Measurements from ENCODE around the gene ATP1A1.

Gene ATP1A1

DNA sequence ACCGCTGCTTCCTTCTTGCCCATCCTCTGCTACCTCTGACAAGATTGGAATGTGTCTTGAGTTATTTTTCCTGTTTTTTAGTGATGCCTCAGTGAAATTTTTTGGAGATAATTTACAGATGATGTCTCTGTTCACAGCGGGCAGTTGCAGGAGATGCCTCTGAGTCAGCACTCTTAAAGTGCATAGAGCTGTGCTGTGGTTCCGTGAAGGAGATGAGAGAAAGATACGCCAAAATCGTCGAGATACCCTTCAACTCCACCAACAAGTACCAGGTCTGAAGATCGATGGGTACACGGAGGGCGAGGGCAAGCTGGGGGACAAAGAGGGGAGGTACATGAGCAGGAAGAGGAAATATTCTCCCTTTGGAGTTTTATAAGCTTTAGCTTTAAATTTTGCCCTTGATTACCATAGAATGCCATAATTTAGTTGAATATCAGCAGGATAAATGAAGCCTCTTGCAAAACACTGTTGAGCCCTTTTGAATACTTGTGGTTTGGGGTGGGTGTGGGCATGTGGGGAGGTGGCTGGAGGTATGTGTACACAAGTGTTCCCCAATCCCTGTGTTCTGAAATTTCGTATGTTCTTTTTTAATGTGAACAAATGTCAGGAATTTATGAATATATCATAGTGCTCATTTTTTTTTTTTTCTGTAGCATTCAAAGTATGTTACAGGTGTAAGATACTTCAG lies 19.8 kb downstream of the ATP1A1 start (continued):
- TF ChIP-seq, protein P1, sequence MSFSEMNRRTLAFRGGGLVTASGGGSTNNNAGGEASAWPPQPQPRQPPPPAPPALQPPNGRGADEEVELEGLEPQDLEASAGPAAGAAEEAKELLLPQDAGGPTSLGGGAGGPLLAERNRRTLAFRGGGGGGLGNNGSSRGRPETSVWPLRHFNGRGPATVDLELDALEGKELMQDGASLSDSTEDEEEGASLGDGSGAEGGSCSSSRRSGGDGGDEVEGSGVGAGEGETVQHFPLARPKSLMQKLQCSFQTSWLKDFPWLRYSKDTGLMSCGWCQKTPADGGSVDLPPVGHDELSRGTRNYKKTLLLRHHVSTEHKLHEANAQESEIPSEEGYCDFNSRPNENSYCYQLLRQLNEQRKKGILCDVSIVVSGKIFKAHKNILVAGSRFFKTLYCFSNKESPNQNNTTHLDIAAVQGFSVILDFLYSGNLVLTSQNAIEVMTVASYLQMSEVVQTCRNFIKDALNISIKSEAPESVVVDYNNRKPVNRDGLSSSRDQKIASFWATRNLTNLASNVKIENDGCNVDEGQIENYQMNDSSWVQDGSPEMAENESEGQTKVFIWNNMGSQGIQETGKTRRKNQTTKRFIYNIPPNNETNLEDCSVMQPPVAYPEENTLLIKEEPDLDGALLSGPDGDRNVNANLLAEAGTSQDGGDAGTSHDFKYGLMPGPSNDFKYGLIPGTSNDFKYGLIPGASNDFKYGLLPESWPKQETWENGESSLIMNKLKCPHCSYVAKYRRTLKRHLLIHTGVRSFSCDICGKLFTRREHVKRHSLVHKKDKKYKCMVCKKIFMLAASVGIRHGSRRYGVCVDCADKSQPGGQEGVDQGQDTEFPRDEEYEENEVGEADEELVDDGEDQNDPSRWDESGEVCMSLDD (tag by site-specific recombination; IDR thresholded peaks at IDR 0.05), result no peak
- TF ChIP-seq, protein P2, sequence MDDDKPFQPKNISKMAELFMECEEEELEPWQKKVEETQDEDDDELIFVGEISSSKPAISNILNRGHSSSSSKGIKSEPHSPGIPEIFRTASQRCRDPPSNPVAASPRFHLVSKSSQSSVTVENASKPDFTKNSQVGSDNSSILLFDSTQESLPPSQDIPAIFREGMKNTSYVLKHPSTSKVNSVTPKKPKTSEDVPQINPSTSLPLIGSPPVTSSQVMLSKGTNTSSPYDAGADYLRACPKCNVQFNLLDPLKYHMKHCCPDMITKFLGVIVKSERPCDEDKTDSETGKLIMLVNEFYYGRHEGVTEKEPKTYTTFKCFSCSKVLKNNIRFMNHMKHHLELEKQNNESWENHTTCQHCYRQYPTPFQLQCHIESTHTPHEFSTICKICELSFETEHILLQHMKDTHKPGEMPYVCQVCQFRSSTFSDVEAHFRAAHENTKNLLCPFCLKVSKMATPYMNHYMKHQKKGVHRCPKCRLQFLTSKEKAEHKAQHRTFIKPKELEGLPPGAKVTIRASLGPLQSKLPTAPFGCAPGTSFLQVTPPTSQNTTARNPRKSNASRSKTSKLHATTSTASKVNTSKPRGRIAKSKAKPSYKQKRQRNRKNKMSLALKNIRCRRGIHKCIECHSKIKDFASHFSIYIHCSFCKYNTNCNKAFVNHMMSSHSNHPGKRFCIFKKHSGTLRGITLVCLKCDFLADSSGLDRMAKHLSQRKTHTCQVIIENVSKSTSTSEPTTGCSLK (tag by site-specific recombination; IDR thresholded peaks at IDR 0.05), result no peak
- TF ChIP-seq, protein P3, sequence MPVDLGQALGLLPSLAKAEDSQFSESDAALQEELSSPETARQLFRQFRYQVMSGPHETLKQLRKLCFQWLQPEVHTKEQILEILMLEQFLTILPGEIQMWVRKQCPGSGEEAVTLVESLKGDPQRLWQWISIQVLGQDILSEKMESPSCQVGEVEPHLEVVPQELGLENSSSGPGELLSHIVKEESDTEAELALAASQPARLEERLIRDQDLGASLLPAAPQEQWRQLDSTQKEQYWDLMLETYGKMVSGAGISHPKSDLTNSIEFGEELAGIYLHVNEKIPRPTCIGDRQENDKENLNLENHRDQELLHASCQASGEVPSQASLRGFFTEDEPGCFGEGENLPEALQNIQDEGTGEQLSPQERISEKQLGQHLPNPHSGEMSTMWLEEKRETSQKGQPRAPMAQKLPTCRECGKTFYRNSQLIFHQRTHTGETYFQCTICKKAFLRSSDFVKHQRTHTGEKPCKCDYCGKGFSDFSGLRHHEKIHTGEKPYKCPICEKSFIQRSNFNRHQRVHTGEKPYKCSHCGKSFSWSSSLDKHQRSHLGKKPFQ (tag by site-specific recombination; IDR thresholded peaks at IDR 0.05), result no peak
- TF ChIP-seq, protein P4, sequence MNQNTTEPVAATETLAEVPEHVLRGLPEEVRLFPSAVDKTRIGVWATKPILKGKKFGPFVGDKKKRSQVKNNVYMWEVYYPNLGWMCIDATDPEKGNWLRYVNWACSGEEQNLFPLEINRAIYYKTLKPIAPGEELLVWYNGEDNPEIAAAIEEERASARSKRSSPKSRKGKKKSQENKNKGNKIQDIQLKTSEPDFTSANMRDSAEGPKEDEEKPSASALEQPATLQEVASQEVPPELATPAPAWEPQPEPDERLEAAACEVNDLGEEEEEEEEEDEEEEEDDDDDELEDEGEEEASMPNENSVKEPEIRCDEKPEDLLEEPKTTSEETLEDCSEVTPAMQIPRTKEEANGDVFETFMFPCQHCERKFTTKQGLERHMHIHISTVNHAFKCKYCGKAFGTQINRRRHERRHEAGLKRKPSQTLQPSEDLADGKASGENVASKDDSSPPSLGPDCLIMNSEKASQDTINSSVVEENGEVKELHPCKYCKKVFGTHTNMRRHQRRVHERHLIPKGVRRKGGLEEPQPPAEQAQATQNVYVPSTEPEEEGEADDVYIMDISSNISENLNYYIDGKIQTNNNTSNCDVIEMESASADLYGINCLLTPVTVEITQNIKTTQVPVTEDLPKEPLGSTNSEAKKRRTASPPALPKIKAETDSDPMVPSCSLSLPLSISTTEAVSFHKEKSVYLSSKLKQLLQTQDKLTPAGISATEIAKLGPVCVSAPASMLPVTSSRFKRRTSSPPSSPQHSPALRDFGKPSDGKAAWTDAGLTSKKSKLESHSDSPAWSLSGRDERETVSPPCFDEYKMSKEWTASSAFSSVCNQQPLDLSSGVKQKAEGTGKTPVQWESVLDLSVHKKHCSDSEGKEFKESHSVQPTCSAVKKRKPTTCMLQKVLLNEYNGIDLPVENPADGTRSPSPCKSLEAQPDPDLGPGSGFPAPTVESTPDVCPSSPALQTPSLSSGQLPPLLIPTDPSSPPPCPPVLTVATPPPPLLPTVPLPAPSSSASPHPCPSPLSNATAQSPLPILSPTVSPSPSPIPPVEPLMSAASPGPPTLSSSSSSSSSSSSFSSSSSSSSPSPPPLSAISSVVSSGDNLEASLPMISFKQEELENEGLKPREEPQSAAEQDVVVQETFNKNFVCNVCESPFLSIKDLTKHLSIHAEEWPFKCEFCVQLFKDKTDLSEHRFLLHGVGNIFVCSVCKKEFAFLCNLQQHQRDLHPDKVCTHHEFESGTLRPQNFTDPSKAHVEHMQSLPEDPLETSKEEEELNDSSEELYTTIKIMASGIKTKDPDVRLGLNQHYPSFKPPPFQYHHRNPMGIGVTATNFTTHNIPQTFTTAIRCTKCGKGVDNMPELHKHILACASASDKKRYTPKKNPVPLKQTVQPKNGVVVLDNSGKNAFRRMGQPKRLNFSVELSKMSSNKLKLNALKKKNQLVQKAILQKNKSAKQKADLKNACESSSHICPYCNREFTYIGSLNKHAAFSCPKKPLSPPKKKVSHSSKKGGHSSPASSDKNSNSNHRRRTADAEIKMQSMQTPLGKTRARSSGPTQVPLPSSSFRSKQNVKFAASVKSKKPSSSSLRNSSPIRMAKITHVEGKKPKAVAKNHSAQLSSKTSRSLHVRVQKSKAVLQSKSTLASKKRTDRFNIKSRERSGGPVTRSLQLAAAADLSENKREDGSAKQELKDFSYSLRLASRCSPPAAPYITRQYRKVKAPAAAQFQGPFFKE (tag by site-specific recombination; IDR thresholded peaks at IDR 0.05; ENCODE audit: borderline replicate concordance), result no peak
- no peak for TF ChIP-seq ZNF184 (tag by site-specific recombination; IDR thresholded peaks at IDR 0.05)
- TF ChIP-seq ZNF560 (tag by site-specific recombination; IDR thresholded peaks at IDR 0.05; ENCODE audit: borderline replicate concordance), result no peak
- no peak for TF ChIP-seq SP2 (tag by site-specific recombination; IDR thresholded peaks at IDR 0.05)
- TF ChIP-seq ZNF335 (tag by site-specific recombination; conservative IDR thresholded peaks at IDR 0.05), result no peak
- TF ChIP-seq SALL2 (tag by site-specific recombination; IDR thresholded peaks at IDR 0.05; ENCODE audit: borderline replicate concordance), result no peak

DNA sequence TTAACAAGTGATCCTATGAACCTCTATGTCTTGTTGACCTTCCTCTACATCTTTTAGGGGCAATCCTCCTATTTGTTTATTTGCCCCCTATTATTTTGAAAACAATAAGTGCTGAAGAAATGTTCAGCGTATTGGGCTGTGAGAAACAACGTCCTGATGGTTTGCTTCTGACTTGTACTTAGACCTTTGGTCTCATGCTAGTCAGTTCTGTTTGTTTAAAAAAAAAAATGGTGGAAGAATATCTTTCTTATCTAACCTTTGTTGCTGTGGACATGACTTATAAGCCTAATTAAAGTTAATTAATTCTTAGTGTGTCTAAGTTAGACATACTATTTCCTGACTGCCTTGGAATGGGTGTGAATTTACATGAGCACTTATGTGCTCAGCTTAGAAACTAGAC lies 20.7 kb downstream of the ATP1A1 start:
- CTCF ChIA-PET, result interaction anchor here (0.9 kb wide), 1 partner anchor 225 kb away, joined by 3 read pairs; no protein-coding TSS in a partner anchor
- H3K4me3 ChIP-seq (ENCODE audit: low read depth, low read length), result no peak overlapping the region
- no peaks in the 10 kb centered on the region for H3K9me3 ChIP-seq (ENCODE audit: control insufficient read depth, insufficient read depth, low read depth, low read length)
- POLR2A ChIA-PET, result no interaction called here
- no peaks in the 10 kb centered on the region for H3K4me1 ChIP-seq (ENCODE audit: control insufficient read depth, insufficient read depth, low read length)
- H3K27ac ChIP-seq (ENCODE audit: extremely low read depth, low read depth, low read length), result no peak overlapping the region
- H3K36me3 ChIP-seq (ENCODE audit: control insufficient read depth in 2 of 2, insufficient read depth in 1 of 2, low read length in 2 of 2), result peaks cover 57 to 100% of the 10 kb centered on the region in 2 experiments
- TF ChIP-seq, protein P5, sequence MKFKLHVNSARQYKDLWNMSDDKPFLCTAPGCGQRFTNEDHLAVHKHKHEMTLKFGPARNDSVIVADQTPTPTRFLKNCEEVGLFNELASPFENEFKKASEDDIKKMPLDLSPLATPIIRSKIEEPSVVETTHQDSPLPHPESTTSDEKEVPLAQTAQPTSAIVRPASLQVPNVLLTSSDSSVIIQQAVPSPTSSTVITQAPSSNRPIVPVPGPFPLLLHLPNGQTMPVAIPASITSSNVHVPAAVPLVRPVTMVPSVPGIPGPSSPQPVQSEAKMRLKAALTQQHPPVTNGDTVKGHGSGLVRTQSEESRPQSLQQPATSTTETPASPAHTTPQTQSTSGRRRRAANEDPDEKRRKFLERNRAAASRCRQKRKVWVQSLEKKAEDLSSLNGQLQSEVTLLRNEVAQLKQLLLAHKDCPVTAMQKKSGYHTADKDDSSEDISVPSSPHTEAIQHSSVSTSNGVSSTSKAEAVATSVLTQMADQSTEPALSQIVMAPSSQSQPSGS (tag by site-specific recombination; IDR thresholded peaks at IDR 0.05; ENCODE audit: low read depth), result no peak
- TF ChIP-seq ZNF350 (tag by site-specific recombination; IDR thresholded peaks at IDR 0.05) (no peak), ZNF202 (tag by site-specific recombination; IDR thresholded peaks at IDR 0.05; ENCODE audit: borderline replicate concordance) (no peak), ZNF48 (tag by site-specific recombination; IDR thresholded peaks at IDR 0.05) (no peak), ZNF624 (tag by site-specific recombination; IDR thresholded peaks at IDR 0.05) (no peak), SP7 (tag by site-specific recombination; IDR thresholded peaks at IDR 0.05) (no peak), PRDM1 (tag by site-specific recombination; IDR thresholded peaks at IDR 0.05) (no peak), ZNF335 (tag by site-specific recombination; conservative IDR thresholded peaks at IDR 0.05) (no peak)
- TF ChIP-seq, protein P6, sequence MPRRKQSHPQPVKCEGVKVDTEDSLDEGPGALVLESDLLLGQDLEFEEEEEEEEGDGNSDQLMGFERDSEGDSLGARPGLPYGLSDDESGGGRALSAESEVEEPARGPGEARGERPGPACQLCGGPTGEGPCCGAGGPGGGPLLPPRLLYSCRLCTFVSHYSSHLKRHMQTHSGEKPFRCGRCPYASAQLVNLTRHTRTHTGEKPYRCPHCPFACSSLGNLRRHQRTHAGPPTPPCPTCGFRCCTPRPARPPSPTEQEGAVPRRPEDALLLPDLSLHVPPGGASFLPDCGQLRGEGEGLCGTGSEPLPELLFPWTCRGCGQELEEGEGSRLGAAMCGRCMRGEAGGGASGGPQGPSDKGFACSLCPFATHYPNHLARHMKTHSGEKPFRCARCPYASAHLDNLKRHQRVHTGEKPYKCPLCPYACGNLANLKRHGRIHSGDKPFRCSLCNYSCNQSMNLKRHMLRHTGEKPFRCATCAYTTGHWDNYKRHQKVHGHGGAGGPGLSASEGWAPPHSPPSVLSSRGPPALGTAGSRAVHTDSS (tag by site-specific recombination; IDR thresholded peaks at IDR 0.05), result no peak
- TF ChIP-seq, protein P7, sequence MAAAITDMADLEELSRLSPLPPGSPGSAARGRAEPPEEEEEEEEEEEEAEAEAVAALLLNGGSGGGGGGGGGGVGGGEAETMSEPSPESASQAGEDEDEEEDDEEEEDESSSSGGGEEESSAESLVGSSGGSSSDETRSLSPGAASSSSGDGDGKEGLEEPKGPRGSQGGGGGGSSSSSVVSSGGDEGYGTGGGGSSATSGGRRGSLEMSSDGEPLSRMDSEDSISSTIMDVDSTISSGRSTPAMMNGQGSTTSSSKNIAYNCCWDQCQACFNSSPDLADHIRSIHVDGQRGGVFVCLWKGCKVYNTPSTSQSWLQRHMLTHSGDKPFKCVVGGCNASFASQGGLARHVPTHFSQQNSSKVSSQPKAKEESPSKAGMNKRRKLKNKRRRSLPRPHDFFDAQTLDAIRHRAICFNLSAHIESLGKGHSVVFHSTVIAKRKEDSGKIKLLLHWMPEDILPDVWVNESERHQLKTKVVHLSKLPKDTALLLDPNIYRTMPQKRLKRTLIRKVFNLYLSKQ (tag by site-specific recombination; IDR thresholded peaks at IDR 0.05; ENCODE audit: borderline replicate concordance), result no peak
